MM.1S (cell line): ENCODE data around the gene GBP1.

Experiments
- CTCF ChIP-seq: fragments of 300-600 bp; sonication (generic); IDR thresholded peaks from 2 replicates; pipeline ENCODE4 v1.5.1; 2016; ENCODE audit warnings: antibody characterized with exemption, low read length, mixed read lengths
- EZH2 ChIP-seq: fragments of 300-600 bp; sonication (generic); optimal IDR thresholded peaks from 2 replicates; pipeline ENCODE3; 2017; ENCODE audit warnings: low read depth, mild to moderate bottlenecking, antibody characterized with exemption, low read length, mixed read lengths
- EZH2phosphoT487 ChIP-seq: fragments of 300-600 bp; sonication (generic); IDR thresholded peaks from 2 replicates; pipeline ENCODE4 v1.6.1; 2018; ENCODE audit warnings: antibody characterized with exemption, low read length

GRCh38 chr1:89100412-89100811, 35.4 kb upstream of the GBP1 start:
- TF ChIP-seq CTCF = no peak
- no peak for TF ChIP-seq EZH2
- TF ChIP-seq EZH2phosphoT487 = no peak
